Measurements from ENCODE around the gene HSD17B3. TPM values are rescaled to one million over a fixed set of nuclear protein-coding genes. Genes with fewer than 3 reads are reported as not detected.
A peak's percentile ranks its signal among the peaks of the same experiment; 100 is the strongest.

HSD17B3 gene
- total RNA-seq, 1 donor from 2014 or later, result not detected

DNA sequence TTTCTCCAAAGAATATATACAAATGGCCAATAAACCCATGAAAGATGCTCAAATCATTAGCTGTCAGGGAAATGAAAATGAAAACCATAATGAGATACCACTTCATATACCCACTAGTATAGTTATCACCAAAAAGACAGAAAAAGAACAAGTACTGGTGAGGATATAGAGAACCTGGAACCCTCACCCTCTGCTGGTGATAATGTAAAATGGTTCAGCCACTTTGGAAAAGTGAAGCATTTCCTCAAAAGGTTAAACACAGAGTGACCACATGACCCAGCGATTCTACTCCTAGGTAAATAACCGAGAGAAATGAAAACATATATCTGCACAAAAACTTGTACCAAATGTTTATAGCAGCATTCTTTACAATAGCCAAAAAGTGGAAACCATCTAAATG, 72.0 kb downstream of the HSD17B3 start:
- Histone ChIP-seq H3K27me3 (no peaks in the 10 kb centered on the region), H3K79me2 (ENCODE audit: low read depth) (no peaks in the 10 kb centered on the region), H3K27ac (no peak overlapping the region), H3K36me3 (peaks cover under 1% of the 10 kb centered on the region), H3K4me1 (peaks cover 4% of the 10 kb centered on the region), H3K9ac (no peak overlapping the region), H3K4me2 (no peak overlapping the region), H3F3A (ENCODE audit: low read depth) (peaks cover 4% of the 10 kb centered on the region), H3K4me3 (no peak overlapping the region), H3K9me3 (ENCODE audit: low read depth) (no peaks in the 10 kb centered on the region), H2AFZ (replicated peaks) (no peak overlapping the region), H4K20me1 (ENCODE audit: low read depth) (no peaks in the 10 kb centered on the region)
- peaks cover 2% of the 10 kb centered on the region for H3K27me3 Mint-ChIP-seq (ENCODE audit: insufficient read depth, low read depth)
- no peaks in the 10 kb centered on the region for H3K36me3 Mint-ChIP-seq
- H3K4me1 Mint-ChIP-seq, result no peaks in the 10 kb centered on the region
- no peak overlapping the region for H3K4me3 Mint-ChIP-seq
- TF ChIP-seq EZH2 (IDR thresholded peaks at IDR 0.05) (no peak), EZH2phosphoT487 (IDR thresholded peaks at IDR 0.05) (no peak), CTCF (IDR thresholded peaks at IDR 0.05) (no peak)
- H3K9me3 Mint-ChIP-seq, result peaks cover 7% of the 10 kb centered on the region
- H3K27ac Mint-ChIP-seq, result no peak overlapping the region
- no peak for DNase-seq (ENCODE audit: low spot score)

GRCh38 chr9:96222132-96222531, 79.8 kb downstream of the HSD17B3 start:
- Mint-ChIP-seq H3K4me3 (no peak overlapping the region), H3K4me1 (peaks cover 11% of the 10 kb centered on the region), H3K36me3 (peaks cover 2% of the 10 kb centered on the region), H3K27me3 (ENCODE audit: insufficient read depth, low read depth) (peaks cover 7% of the 10 kb centered on the region), H3K9me3 (peaks cover 17% of the 10 kb centered on the region), H3K27ac (peak overlapping the region; percentile 18)
- no peak overlapping the region for H3K4me3 ChIP-seq
- peaks cover 10% of the 10 kb centered on the region for H3K9me3 ChIP-seq (ENCODE audit: low read depth)
- H3F3A ChIP-seq (ENCODE audit: low read depth), result peaks cover 9% of the 10 kb centered on the region
- no peak overlapping the region for H2AFZ ChIP-seq (replicated peaks)
- H3K36me3 ChIP-seq, result peaks cover 8% of the 10 kb centered on the region
- H3K4me1 ChIP-seq, result peaks cover 8% of the 10 kb centered on the region
- peaks cover 17% of the 10 kb centered on the region for H3K27me3 ChIP-seq
- no peak for TF ChIP-seq EZH2 (IDR thresholded peaks at IDR 0.05)
- TF ChIP-seq CTCF (IDR thresholded peaks at IDR 0.05), result peak; percentile 64
- no peak for TF ChIP-seq EZH2phosphoT487 (IDR thresholded peaks at IDR 0.05)
- H4K20me1 ChIP-seq (ENCODE audit: low read depth), result no peaks in the 10 kb centered on the region
- H3K27ac ChIP-seq, result no peak overlapping the region
- H3K9ac ChIP-seq, result no peak overlapping the region
- H3K79me2 ChIP-seq (ENCODE audit: low read depth), result no peaks in the 10 kb centered on the region
- peak; percentile 26 for DNase-seq (ENCODE audit: low spot score)
- H3K4me2 ChIP-seq, result no peak overlapping the region

DNA sequence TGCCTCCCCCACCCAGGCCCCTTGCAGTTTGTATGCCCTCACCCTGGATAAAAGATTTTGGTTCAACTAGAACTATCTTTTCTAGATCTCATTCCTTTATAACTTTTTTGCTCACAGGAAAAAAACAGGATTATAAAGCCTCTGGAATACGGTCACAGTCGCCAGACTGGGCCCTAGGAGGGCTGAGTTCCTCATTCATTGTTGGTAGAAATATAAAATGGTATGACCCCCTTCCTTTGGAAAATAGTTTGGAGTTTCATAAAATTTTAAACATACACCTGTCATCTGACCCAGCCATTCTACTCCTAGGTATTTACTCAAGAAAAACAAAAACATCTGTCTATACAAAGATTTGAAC, 82.1 kb downstream of the HSD17B3 start:
- Histone ChIP-seq H3K27ac (no peak overlapping the region), H3K9ac (no peak overlapping the region), H3K9me3 (ENCODE audit: low read depth) (peaks cover 10% of the 10 kb centered on the region), H3F3A (ENCODE audit: low read depth) (peaks cover 15% of the 10 kb centered on the region), H3K36me3 (peaks cover 6% of the 10 kb centered on the region), H3K79me2 (ENCODE audit: low read depth) (no peaks in the 10 kb centered on the region), H4K20me1 (ENCODE audit: low read depth) (no peaks in the 10 kb centered on the region), H3K4me1 (peaks cover 20% of the 10 kb centered on the region), H3K4me2 (no peak overlapping the region), H2AFZ (replicated peaks) (no peak overlapping the region), H3K4me3 (no peak overlapping the region), H3K27me3 (peaks cover 17% of the 10 kb centered on the region)
- no peak overlapping the region for H3K27ac Mint-ChIP-seq
- TF ChIP-seq EZH2 (IDR thresholded peaks at IDR 0.05) (no peak), CTCF (IDR thresholded peaks at IDR 0.05) (no peak), EZH2phosphoT487 (IDR thresholded peaks at IDR 0.05) (no peak)
- H3K4me1 Mint-ChIP-seq, result peaks cover 16% of the 10 kb centered on the region
- peaks cover 8% of the 10 kb centered on the region for H3K27me3 Mint-ChIP-seq (ENCODE audit: insufficient read depth, low read depth)
- no peak overlapping the region for H3K4me3 Mint-ChIP-seq
- peaks cover 2% of the 10 kb centered on the region for H3K36me3 Mint-ChIP-seq
- peaks cover 15% of the 10 kb centered on the region for H3K9me3 Mint-ChIP-seq
- no peak for DNase-seq (ENCODE audit: low spot score)
